CD8-positive, alpha-beta memory T cell (primary cell): ENCODE measurements around the gene P2RX6. TPM values are rescaled to one million over a fixed set of nuclear protein-coding genes. Genes with fewer than 3 reads are reported as not detected.
"Not testable (repeated sequence)": the region's sequence is repeated elsewhere in the genome, so short reads cannot be mapped to it uniquely, and the experiment has no call there.

Experiments
- CTCF ChIA-PET: fragments of 350-600 bp; sonication (Branson Sonifier 250); formaldehyde crosslinking; loops from one replicate; lab custom pipeline; 2021; ENCODE audit warnings: antibody characterized with exemption; lab: Charles Lee
- POLR2A ChIA-PET: fragments of 350-600 bp; sonication (Branson Sonifier 250); formaldehyde crosslinking; loops from one replicate; lab custom pipeline; 2021; ENCODE audit warnings: antibody characterized with exemption; lab: Charles Lee
- DNase-seq, 5 donors: peaks; one replicate each; pipeline versions ENCODE4 v3.0.0 to v3.0.0-alpha.2; 2020 to 2022; ENCODE audit warnings: mixed read lengths in 1 of 5
- H3K27ac ChIP-seq: one replicate; pipeline ENCODE4 v1.7.0; 2013; ENCODE audit warnings: low read depth, mild to moderate bottlenecking, low read length, moderate library complexity
- H3K27me3 ChIP-seq: 2 replicates; pipeline ENCODE4 v1.7.0; 2013; ENCODE audit warnings: low read length, mild to moderate bottlenecking; ENCODE audit not compliant: insufficient read depth, poor library complexity, severe bottlenecking
- H3K36me3 ChIP-seq: 2 replicates; pipeline ENCODE4 v1.7.0; 2013; ENCODE audit warnings: mild to moderate bottlenecking, low read length, moderate library complexity; ENCODE audit not compliant: insufficient read depth
- H3K4me1 ChIP-seq: 2 replicates; pipeline ENCODE4 v1.7.0; 2013; ENCODE audit warnings: mild to moderate bottlenecking, low read length, moderate library complexity; ENCODE audit not compliant: insufficient read depth
- H3K4me3 ChIP-seq: 2 replicates; pipeline ENCODE4 v1.7.0; 2013; ENCODE audit warnings: mild to moderate bottlenecking, low read length
- H3K9me3 ChIP-seq: 2 replicates; pipeline ENCODE4 v1.7.0; 2013; ENCODE audit warnings: mild to moderate bottlenecking, low read length
- H3K27ac Mint-ChIP-seq, 8 donors: one replicate each; pipeline ENCODE4 v1.8.0; 2020 to 2021; ENCODE audit warnings: mixed read lengths in 8 of 8, mild to moderate bottlenecking in 6 of 8, inconsistent platforms in 3 of 8, moderate library complexity in 3 of 8
- H3K27me3 Mint-ChIP-seq, 2 donors: one replicate each; pipeline ENCODE4 v1.8.0; 2020 to 2021; ENCODE audit warnings: mixed read lengths in 2 of 2, mild to moderate bottlenecking in 1 of 2, moderate library complexity in 1 of 2
- H3K36me3 Mint-ChIP-seq, 3 donors: one replicate each; pipeline ENCODE4 v1.8.0; 2020 to 2021; ENCODE audit warnings: mixed read lengths in 3 of 3, inconsistent platforms in 1 of 3, mild to moderate bottlenecking in 1 of 3
- H3K4me1 Mint-ChIP-seq, 3 donors: one replicate each; pipeline ENCODE4 v1.8.0; 2020 to 2021; ENCODE audit warnings: mixed read lengths in 3 of 3, inconsistent platforms in 1 of 3, mild to moderate bottlenecking in 1 of 3
- H3K4me3 Mint-ChIP-seq, 7 donors: one replicate each; pipeline ENCODE4 v1.8.0; 2020 to 2021; ENCODE audit warnings: mixed read lengths in 7 of 7, mild to moderate bottlenecking in 6 of 7, moderate library complexity in 4 of 7, inconsistent platforms in 2 of 7
- H3K9me3 Mint-ChIP-seq, 5 donors: one replicate each; pipeline ENCODE4 v1.8.0; 2020 to 2022; ENCODE audit warnings: mixed read lengths in 5 of 5, mild to moderate bottlenecking in 3 of 5, moderate library complexity in 2 of 5, inconsistent platforms in 1 of 5
- polyA plus RNA-seq: library from polyadenylated mRNA; unstranded; fragments of 300-500 nt; fragmentation: Illumina TruSeq; gene quantifications from one replicate; pipeline ENCODE4 v1.2.3, GENCODE V29; 2021
- total RNA-seq, 2 experiments: library from RNA; stranded (reverse); gene quantifications; one replicate each; pipeline ENCODE4 v1.2.3, GENCODE V29; 2021

P2RX6 gene
- total and polyA plus RNA-seq, 3 experiments from 2014 or later = 0.24 to 0.35 (median 0.33) TPM

DNA sequence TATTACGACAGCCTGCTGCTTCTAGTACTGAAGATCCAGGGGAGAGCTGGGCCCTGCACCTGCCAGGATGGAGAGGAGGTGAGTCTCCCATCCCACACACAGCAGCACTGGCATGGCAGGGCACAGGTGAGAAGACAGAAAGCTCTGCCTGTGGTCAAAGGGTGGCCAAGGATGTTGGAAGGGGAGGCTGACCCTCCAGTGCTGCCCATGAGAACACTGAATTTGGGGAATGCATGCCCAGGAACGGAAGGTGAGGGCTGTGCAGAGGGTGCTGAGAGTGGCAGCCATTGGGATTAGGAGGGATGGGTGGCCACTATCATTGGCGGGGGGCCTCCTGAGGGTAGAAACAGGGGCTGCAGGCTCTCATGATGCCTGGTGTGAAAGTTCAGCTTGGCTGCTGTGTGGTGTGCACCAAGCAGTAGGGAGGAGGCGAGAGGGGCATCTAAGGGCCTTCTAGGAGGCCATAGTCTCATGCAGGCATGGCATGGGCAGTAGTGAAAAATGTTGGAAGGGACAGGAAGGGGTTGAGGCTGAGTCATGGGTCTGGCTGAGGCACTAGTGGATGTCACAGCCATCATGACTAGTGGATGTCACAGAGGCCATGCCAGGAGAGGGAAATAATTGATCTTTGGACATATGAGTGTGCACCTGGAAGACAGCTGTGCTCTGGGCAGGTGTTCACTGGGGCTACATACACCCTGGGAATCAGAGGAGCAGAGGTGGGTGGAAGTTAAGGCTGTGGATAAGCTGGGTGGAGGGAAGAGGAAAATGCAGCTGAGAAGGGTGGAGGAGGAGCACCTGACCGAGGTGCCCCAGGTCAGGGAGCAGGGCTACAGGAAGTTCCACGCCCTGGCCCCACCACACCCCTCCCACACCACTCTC lies 28.3 kb downstream of the P2RX6 start:
- ChIA-PET POLR2A (no interaction called here), CTCF (no interaction called here)
- H3K27ac Mint-ChIP-seq = peak overlapping the region in 6 of 8 donors; percentile 22 to 76 (median 49)

DNA sequence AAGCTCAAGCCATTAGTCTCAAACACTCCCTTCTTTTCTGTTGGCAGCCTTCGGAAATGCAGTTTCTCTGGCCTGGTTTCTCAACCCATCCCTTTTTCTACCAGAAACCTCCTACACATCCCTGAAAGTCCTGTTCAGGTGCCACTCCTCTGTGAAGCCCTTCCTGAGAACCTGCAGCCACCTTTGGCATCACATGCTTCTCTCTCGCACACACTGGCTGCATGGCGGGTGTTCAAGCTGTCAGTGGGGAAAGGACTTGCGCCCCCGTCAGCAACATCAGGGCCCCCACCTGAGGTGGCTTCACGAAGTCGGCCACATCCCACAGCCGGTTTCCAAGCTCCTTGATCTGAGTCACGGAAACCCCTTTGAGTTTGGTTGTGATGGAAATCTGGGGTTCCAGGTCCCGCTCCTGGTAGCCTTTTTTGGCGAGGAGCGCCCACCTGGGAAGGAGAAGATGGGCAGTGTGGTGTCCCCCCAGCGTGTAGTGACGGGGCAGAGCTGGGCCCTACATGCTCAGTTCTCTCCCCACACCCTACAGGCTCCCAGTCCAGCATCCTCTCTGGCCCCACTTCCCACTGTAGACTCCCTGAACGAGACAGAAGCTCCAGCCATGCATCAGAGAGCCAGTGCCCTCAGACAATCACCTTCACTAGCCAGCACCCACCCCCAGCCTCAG lies 29.0 kb downstream of the P2RX6 start:
- POLR2A ChIA-PET = no interaction called here
- peaks cover 11 to 30% of the 10 kb centered on the region in 2 donors for H3K27me3 Mint-ChIP-seq

More for the DNA sequence above, 28.3 kb downstream of the P2RX6 start:
- no peaks in the 10 kb centered on the region for H3K9me3 ChIP-seq
- H3K4me1 Mint-ChIP-seq = peaks cover 19 to 28% (median 26%) of the 10 kb centered on the region in 3 donors
- H3K27ac ChIP-seq = no peak overlapping the region
- no peaks in the 10 kb centered on the region for H3K36me3 Mint-ChIP-seq
- peaks cover 15% of the 10 kb centered on the region for H3K4me1 ChIP-seq
- H3K27me3 Mint-ChIP-seq = peaks cover 14 to 35% of the 10 kb centered on the region in 2 donors
- H3K9me3 Mint-ChIP-seq = no peaks in the 10 kb centered on the region
- peak overlapping the region in 2 of 7 donors; percentile 11 to 47 for H3K4me3 Mint-ChIP-seq
- no peak for DNase-seq
- H3K36me3 ChIP-seq = no peaks in the 10 kb centered on the region
- H3K27me3 ChIP-seq = peaks cover 9% of the 10 kb centered on the region
- H3K4me3 ChIP-seq = no peak overlapping the region

DNA sequence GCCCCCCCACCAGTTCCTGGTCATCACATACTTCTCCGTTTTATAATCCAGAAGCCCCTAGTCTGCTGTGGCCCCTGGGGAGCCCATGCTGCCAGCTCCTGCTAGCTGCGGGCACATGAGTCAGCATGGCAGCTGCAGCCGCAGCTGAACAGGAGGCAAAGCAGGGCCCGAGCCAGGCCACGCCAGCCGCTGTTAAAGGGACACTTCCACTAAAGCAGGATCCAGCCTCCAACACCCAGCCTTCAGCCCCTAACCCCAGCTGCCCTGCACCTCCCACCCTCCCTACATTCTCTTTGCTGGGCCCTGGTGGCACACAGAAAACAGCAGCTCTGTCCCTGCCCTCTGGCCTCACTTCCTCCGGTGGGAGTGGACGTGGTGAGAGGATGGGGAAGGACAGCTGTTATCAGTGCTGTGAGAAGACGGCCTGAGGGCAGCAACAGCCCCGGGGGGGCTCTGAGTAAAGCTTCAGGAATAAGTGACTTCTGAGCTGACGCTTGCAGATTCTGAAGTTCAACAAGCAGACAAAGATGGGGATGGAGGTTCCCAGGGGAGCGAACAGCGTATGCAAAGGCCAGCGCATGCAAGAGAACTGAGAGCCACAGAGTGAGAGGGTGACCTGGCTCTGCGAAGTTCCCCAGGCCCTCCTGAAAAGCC lies 30.1 kb downstream of the P2RX6 start:
- Mint-ChIP-seq H3K27me3 (peaks cover 7 to 26% of the 10 kb centered on the region in 2 donors), H3K36me3 (no peaks in the 10 kb centered on the region), H3K9me3 (no peaks in the 10 kb centered on the region), H3K27ac (peak overlapping the region in 7 of 8 donors; percentile 53 to 91 (median 84)), H3K4me3 (peak overlapping the region; percentile 21 to 80 (median 67)), H3K4me1 (peaks cover 19 to 28% (median 26%) of the 10 kb centered on the region in 3 donors)
- Histone ChIP-seq H3K4me3 (peak overlapping the region; percentile 52), H3K4me1 (peaks cover 11% of the 10 kb centered on the region), H3K27me3 (peaks cover 9% of the 10 kb centered on the region), H3K9me3 (no peaks in the 10 kb centered on the region), H3K27ac (no peak overlapping the region), H3K36me3 (no peaks in the 10 kb centered on the region)
- POLR2A ChIA-PET = no interaction called here
- CTCF ChIA-PET = no interaction called here
- no peak for DNase-seq

More for the DNA sequence above, 29.0 kb downstream of the P2RX6 start:
- Histone ChIP-seq H3K4me1 (peaks cover 11% of the 10 kb centered on the region), H3K36me3 (no peaks in the 10 kb centered on the region), H3K4me3 (no peak overlapping the region), H3K27ac (no peak overlapping the region), H3K27me3 (peaks cover 9% of the 10 kb centered on the region), H3K9me3 (no peaks in the 10 kb centered on the region)
- Mint-ChIP-seq H3K4me1 (peaks cover 19 to 28% (median 26%) of the 10 kb centered on the region in 3 donors), H3K9me3 (no peaks in the 10 kb centered on the region), H3K36me3 (no peaks in the 10 kb centered on the region), H3K4me3 (no peak overlapping the region), H3K27ac (peak overlapping the region in 3 of 8 donors; percentile 22 to 64 (median 41))
- no peak for DNase-seq
- CTCF ChIA-PET = no interaction called here

DNA sequence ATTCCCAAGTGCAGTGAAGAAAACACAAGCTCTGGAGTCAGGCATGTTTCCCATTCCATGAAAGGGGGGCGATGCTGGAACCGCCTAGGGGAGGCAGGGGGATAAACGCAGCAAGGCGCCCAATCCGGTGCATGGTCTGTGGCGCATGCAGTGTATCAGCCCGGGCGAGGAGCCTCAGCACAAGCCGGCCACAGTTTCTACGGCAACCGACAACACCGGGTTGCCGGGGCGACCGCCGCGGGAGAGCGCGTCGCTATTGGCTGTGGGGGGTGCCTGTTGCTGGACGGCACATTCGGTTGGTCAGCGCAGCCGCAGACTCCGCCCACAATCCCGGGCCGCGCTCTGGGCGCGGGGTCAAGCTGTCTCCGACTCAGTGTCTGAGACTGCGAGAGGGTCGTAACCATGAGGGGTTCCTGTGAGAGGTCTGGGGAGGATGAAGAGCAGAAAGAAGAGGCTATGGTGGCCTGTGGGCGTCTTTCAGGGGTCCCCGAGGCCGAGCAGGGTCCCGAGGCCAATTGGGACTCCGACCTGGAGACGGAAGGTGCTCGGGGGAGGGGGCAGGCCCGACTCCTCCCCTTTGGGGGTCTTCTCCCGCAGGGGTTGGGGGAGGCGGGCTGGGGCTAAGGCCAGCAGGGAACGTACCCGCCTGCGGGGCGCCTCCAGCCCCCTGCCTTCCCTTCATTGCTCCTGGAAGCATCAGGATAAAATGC lies 30.8 kb downstream of the P2RX6 start, which contains the start of gene LRRC74B:
TSS of gene LRRC74B (plus strand) at position 362 of the 710 bp plus-strand sequence. CDS start at position 403, 41 bp downstream.
- Histone ChIP-seq H3K4me1 (peaks cover 11% of the 10 kb centered on the region), H3K4me3 (peak within 1 kb of the TSS; percentile 52), H3K27ac (no peak within 1 kb of the TSS), H3K9me3 (no peaks in the 10 kb centered on the region), H3K27me3 (peaks cover 9% of the 10 kb centered on the region), H3K36me3 (no peaks in the 10 kb centered on the region)
- H3K27ac Mint-ChIP-seq = peak within 1 kb of the TSS in 7 of 8 donors; percentile 53 to 91 (median 84)
- no peaks in the 10 kb centered on the region for H3K36me3 Mint-ChIP-seq
- peak; percentile 11 to 82 (median 52) for DNase-seq
- ChIA-PET CTCF (no interaction called here), POLR2A (interaction anchor here (0.8 kb wide), 1 partner anchor 8 kb away, joined by 3 read pairs; no protein-coding TSS in a partner anchor)
- peak within 1 kb of the TSS; percentile 55 to 80 (median 67) for H3K4me3 Mint-ChIP-seq
- peaks cover 19 to 28% (median 26%) of the 10 kb centered on the region in 3 donors for H3K4me1 Mint-ChIP-seq
- no peaks in the 10 kb centered on the region for H3K9me3 Mint-ChIP-seq
- H3K27me3 Mint-ChIP-seq = peaks cover 7 to 24% of the 10 kb centered on the region in 2 donors

DNA sequence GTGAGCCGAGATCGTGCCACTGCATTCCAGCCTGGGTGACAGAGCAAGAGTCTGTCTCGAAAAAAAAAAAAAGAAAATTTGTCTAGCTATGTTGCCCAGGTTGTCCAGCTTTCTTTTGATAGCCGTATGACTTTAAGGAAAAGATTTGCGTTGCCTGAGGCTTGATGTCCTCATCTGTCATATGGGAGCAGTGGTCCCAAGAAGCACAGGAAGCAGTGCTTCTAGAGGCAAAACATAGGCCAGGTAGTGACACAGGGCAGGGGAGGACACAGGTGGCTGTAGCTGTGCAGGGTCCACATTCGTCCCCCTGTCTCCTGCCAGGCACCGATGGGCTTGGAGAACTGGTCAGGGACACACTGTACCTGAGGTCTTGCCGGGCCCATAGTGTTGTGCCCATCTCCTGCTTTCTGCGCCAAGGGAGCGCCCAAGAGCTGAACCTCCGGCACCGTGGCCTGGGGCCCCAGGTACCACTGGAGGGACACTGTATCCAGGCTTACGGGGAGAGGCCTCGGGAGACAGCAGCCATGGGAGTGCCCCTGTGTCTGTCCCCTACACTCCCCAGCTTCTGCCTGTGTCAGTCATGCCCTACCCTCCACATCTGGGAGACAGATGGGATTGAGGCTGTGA lies 32.2 kb downstream of the P2RX6 start:
- Mint-ChIP-seq H3K4me3 (no peak overlapping the region), H3K27me3 (peaks cover 7 to 23% of the 10 kb centered on the region in 2 donors), H3K4me1 (peaks cover 19 to 28% (median 26%) of the 10 kb centered on the region in 3 donors), H3K9me3 (no peaks in the 10 kb centered on the region), H3K27ac (peak overlapping the region in 1 of 8 donors; percentile 94), H3K36me3 (no peaks in the 10 kb centered on the region)
- H3K9me3 ChIP-seq = no peaks in the 10 kb centered on the region
- H3K27me3 ChIP-seq = peaks cover 9% of the 10 kb centered on the region
- no peak overlapping the region for H3K27ac ChIP-seq
- DNase-seq = no peak
- H3K36me3 ChIP-seq = no peaks in the 10 kb centered on the region
- H3K4me3 ChIP-seq = no peak overlapping the region
- CTCF ChIA-PET = interaction anchor here (0.9 to 1.3 kb wide), 2 partner anchors 16 to 65 kb away, joined by 3 read pairs; partner anchors contain the start of gene LZTR1
- POLR2A ChIA-PET = no interaction called here
- H3K4me1 ChIP-seq = peaks cover 11% of the 10 kb centered on the region

DNA sequence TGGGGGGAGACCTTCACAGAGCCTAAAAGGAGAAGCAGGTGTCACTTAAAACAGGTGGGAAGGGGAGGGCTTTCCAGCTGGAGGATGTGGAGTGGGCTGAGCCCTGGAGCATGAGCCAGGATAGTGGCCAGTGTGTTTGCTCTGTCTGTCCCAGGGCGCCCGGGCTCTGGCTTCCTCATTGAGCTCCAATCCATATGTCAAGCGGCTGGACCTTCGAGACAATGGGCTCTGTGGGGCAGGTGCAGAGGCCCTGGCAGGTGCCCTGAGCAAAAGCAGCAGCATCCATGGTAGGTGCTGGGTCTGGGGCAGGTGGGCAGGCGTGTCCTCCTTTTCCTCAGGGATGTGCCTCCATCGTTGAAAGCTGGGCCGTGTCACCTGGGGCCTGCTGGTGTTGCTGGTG lies 32.8 kb downstream of the P2RX6 start:
- H3K4me3 ChIP-seq = no peak overlapping the region
- peak overlapping the region in 1 of 8 donors; percentile 94 for H3K27ac Mint-ChIP-seq
- ChIA-PET POLR2A (no interaction called here), CTCF (interaction anchor here (1.3 kb wide), 1 partner anchor 16 kb away, joined by 3 read pairs; no protein-coding TSS in a partner anchor)
- peaks cover 7 to 20% of the 10 kb centered on the region in 2 donors for H3K27me3 Mint-ChIP-seq
- DNase-seq = no peak
- H3K9me3 ChIP-seq = no peaks in the 10 kb centered on the region
- H3K9me3 Mint-ChIP-seq = no peaks in the 10 kb centered on the region
- no peaks in the 10 kb centered on the region for H3K36me3 Mint-ChIP-seq
- peaks cover 9% of the 10 kb centered on the region for H3K27me3 ChIP-seq
- no peak overlapping the region for H3K27ac ChIP-seq
- peaks cover 19 to 28% (median 26%) of the 10 kb centered on the region in 3 donors for H3K4me1 Mint-ChIP-seq
- peaks cover 11% of the 10 kb centered on the region for H3K4me1 ChIP-seq
- H3K36me3 ChIP-seq = no peaks in the 10 kb centered on the region
- no peak overlapping the region for H3K4me3 Mint-ChIP-seq

DNA sequence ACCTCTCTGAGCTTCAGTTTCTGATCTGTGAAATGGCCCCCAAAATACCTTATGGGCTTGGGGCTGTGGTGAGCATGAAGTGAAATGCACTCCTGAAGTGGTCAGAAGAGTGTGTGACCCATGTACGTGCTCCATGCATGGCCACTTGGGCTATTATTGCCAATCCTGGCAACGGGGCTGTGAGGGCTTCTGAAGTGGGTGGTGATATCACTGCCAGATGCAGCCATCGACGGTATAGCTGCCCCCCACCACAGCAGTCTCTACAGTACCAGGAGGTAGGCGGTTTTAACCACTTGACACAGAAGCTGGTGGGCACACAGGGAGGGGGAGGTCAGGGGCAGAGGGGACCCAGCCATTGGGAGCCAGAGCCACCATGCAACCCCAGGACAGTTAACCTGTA lies 33.5 kb downstream of the P2RX6 start:
- H3K4me1 ChIP-seq = peaks cover 11% of the 10 kb centered on the region
- DNase-seq, CTCF ChIA-PET, H3K9me3 ChIP-seq, H3K27ac ChIP-seq, H3K9me3 Mint-ChIP-seq, H3K27me3 ChIP-seq, H3K36me3 ChIP-seq, H3K4me3 ChIP-seq, H3K27ac Mint-ChIP-seq, H3K4me3 Mint-ChIP-seq, POLR2A ChIA-PET, H3K36me3 Mint-ChIP-seq: not testable (repeated sequence)
- Mint-ChIP-seq H3K27me3 (peaks cover 4 to 19% of the 10 kb centered on the region in 2 donors), H3K4me1 (peaks cover 16 to 24% (median 21%) of the 10 kb centered on the region in 3 donors)
